Measurements from ENCODE around the gene RLIM.

- TF ChIP-seq POLR2A (IDR thresholded peaks at IDR 0.05), result no peak
- TF ChIP-seq CTCF (IDR thresholded peaks at IDR 0.05), result no peak
Measured at GRCh38 chrX:74613370-74614092, 893 bp downstream of the RLIM start.

All from thyroid gland (tissue), 4 donors.